HG02571 (cell line): ENCODE data around the gene SYP.
"Not testable (repeated sequence)": the region's sequence is repeated elsewhere in the genome, so short reads cannot be mapped to it uniquely, and the experiment has no call there.

Experiments used
- ATAC-seq: cut with Tn5 transposase; IDR thresholded peaks from one replicate; pipeline ENCODE4 v1.9.1; 2021; ENCODE audit warnings: mild to moderate bottlenecking, moderate library complexity; ENCODE audit not compliant: unreplicated experiment

Gene SYP

GRCh38 chrX:49143154-49143553, 56.8 kb downstream of the SYP start:
- not testable (repeated sequence) for ATAC-seq

- ATAC-seq, result not testable (repeated sequence)
These were observed 57.7 kb downstream of the SYP start for GRCh38 chrX:49142264-49142663.

DNA sequence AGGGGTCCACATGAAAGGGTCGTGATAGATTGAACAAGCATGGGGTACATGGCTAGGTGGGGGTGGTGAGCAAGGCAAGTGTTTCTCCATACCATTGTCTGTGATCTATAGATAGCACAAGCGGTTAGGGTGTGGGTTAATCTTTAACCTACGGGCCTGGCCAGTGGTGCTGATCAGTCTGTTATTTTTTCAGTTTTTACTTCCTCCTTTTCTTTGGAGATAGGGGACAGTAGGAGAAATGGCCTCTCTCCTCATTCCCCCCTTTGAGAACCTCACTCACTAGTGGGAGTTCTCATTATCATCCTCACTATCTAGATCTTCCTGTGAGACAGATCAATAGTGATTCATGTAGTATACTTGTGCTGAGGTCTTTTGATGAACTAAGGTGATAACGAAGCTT, 60.3 kb downstream of the SYP start:
- ATAC-seq, result no peak
